ENCODE measurements around the gene ATP1B1. TPM values are rescaled to one million over a fixed set of nuclear protein-coding genes. Genes with fewer than 3 reads are reported as not detected.

ATP1B1 gene
- total RNA-seq, 2 donors from 2014 or later: 3.5 to 7.1 TPM

DNA sequence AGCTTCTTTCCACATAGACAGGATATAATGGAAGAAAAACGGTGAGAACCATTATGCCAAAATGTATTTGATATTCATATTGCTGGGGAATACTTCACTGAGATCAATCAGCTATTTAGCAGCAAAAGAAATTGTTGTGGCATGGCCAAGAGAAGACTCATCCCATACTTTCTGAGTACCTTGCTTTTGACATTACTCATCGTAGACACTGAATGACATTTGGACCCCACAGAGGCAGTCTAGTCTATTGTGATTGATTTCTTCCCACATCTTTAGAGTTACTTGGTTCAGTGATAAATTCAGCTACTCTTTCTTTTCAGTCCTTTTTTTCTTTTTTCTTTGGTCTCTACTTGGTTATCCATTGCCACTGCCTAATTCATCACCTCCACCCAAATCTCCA, 22.1 kb downstream of the ATP1B1 start:
- Mint-ChIP-seq H3K27me3 (no peaks in the 10 kb centered on the region), H3K27ac (peak overlapping the region; percentile 65), H3K4me1 (no peaks in the 10 kb centered on the region), H3K4me3 (no peak overlapping the region), H3K36me3 (ENCODE audit: low read depth) (peaks cover 4% of the 10 kb centered on the region)
- ATAC-seq (no peak), DNase-seq (no peak)
- no peaks in the 10 kb centered on the region for H3K9me3 ChIP-seq (ENCODE audit: control insufficient read depth, low read length, poor library complexity, severe bottlenecking)

DNA sequence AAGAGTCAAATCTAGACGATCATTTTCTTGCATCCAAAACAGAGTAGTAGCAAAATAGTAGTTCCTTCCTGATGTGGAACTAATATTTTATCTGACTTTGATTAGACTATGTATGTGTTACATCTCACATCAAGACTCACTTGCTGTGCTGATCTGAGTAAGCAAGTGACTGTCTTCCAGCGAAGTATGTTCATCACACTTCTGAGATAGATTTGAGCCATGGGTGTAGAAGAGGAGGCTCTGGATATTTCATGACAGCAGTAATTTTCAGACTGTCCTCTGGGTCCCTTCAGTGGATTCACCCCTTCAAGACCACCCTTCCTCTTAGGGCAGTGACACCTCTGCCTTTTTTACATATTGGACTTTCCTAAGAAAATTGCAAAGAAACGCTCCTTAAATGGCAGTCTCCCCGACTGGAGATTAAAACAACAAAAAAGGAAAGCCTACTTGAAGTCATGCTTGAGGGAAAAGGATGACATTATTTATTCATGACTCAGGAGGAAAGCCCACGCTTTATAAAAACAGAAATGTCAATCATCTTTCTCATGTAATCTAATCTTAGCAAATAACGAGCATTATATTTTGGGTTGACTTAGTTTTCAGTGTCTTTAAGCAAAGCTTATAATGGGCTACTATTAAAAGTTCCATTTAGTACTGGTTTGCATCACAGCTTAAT, 22.8 kb downstream of the ATP1B1 start:
- Mint-ChIP-seq H3K27me3 (no peaks in the 10 kb centered on the region), H3K36me3 (ENCODE audit: low read depth) (peaks cover 4% of the 10 kb centered on the region), H3K4me1 (no peaks in the 10 kb centered on the region), H3K4me3 (no peak overlapping the region), H3K27ac (peak overlapping the region; percentile 65)
- DNase-seq (no peak), ATAC-seq (no peak)
- H3K9me3 ChIP-seq (ENCODE audit: control insufficient read depth, low read length, poor library complexity, severe bottlenecking): no peaks in the 10 kb centered on the region

DNA sequence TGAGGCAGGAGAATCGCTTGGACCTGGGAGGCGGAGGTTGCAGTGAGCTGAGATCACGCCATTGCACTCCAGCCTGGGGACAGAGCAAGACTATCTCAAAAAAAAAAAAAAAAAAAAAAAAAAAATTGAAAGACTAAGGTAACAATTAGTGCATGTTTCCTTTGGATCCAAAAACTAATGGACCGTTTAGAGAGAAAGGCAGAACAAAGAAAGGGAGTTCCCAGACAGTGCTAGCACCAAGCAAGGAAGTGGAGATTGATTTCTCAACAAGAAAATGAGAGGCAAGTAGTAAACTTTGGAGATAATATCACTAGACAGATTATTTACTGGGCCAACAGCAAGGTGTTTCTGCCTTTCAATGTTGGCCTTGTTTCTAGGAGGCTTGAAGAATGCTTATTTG, 24.2 kb downstream of the ATP1B1 start:
- H3K4me3 Mint-ChIP-seq: no peak overlapping the region
- ATAC-seq: no peak
- H3K9me3 ChIP-seq (ENCODE audit: control insufficient read depth, low read length, poor library complexity, severe bottlenecking): no peaks in the 10 kb centered on the region
- no peaks in the 10 kb centered on the region for H3K4me1 Mint-ChIP-seq
- no peak for DNase-seq
- no peak overlapping the region for H3K27ac Mint-ChIP-seq
- H3K36me3 Mint-ChIP-seq (ENCODE audit: low read depth): peaks cover 2% of the 10 kb centered on the region
- H3K27me3 Mint-ChIP-seq: no peaks in the 10 kb centered on the region

DNA sequence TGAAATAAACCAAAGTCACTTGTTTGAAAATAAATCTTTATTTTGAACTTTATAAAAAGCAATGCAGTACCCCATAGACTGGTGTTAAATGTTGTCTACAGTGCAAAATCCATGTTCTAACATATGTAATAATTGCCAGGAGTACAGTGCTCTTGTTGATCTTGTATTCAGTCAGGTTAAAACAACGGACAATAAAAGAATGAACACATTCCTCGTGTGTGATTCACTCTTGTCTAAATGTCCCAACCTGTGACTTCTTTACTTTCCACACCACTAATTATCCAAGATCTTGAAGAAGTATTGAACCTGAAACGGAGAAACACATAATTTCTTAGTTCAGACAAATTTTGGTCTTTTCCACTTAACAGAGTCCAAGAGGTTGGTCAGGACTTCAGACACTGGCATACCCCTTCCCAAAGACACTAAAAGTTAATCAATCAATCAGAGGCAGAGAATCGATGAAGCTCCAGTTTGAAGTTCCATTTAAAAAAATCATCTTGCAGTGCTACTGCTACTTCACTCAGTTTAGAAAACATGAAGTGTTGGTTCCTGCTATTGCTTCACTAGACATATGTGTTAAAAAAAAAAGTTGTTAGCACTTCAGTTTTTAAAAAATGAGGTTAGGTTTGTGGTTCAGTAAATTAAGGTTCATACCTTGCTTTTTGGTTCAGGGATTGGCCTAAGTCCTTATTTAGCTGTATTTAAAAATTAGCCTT, 26.2 kb downstream of the ATP1B1 start:
- Mint-ChIP-seq H3K4me1 (no peaks in the 10 kb centered on the region), H3K27me3 (no peaks in the 10 kb centered on the region), H3K36me3 (ENCODE audit: low read depth) (peaks cover 2% of the 10 kb centered on the region), H3K27ac (peak overlapping the region; percentile 27), H3K4me3 (no peak overlapping the region)
- DNase-seq: no peak
- no peaks in the 10 kb centered on the region for H3K9me3 ChIP-seq (ENCODE audit: control insufficient read depth, low read length, poor library complexity, severe bottlenecking)
- no peak for ATAC-seq

DNA sequence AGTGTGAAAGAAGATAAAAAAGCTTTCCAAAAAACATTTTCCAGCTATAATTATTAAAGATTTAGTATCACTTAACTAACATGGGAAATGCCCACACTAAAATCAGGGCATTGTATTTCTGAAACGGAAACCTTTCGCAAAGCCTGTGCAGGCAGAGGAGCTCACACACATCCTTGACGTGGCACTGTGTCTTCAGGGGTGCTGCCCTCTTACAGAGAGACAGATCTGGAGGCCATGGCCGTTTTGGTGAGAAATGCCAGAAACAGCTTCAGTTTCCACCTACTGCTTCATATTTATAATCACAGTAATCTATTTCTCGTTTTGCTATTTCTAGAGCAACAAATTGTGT, 26.7 kb downstream of the ATP1B1 start:
- peaks cover 2% of the 10 kb centered on the region for H3K36me3 Mint-ChIP-seq (ENCODE audit: low read depth)

DNA sequence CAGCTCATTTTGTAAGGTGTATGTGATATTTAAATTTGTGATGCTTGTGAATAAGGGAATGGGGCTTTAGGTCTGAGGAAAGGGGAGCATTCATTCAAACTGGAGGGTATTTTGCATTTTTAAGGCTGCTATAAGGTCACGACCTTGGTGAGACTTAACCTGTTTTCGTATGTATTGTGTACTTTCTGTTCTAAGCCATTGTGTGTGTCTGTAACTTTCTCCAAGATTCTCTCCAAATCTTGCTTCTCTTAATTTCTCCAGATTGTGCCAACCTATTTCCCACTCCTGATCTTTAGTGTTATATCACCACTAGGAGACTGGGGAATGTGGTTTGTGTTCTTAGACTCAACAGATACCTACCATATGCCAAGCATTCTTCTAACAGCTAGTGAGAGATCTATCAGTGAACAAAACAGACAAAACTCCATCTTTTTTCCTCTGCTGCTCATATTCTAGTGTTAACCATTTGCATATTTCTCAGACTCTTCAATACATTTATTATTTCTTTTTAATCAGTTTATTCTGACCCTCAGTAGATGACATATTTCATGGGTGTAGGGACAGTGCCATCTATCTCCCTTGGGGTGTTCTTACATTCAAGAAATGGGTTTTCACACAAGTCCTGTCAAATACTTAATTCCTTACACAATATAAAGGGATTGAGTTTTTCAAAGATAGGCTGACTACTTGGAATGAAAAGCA, 27.5 kb downstream of the ATP1B1 start:
- H3K4me1 Mint-ChIP-seq: no peaks in the 10 kb centered on the region
- DNase-seq: no peak

More for the DNA sequence above, 26.7 kb downstream of the ATP1B1 start:
- no peak for DNase-seq
- Mint-ChIP-seq H3K4me1 (no peaks in the 10 kb centered on the region), H3K27me3 (no peaks in the 10 kb centered on the region), H3K4me3 (no peak overlapping the region), H3K27ac (no peak overlapping the region)
- ATAC-seq: no peak
- no peaks in the 10 kb centered on the region for H3K9me3 ChIP-seq (ENCODE audit: control insufficient read depth, low read length, poor library complexity, severe bottlenecking)

DNA sequence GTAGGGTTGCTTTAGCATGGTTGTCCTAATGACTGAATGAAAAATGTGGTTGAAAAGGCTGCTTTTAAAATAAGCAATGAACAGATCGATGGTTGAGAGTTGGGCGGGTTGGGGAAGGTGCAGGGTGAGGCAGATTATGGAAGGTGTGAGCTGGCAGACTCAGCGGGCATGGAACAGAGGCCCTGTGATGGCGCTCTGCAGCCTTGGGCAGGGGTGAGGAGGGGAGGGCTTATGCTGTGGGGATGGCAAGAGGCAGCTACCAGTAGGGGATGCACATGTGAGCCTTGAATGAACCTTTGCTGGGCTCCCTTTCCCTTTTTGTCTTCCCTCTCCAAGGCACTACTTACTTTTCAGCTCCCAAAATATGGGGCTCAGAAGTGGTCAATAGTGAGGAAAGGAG, 30.9 kb downstream of the ATP1B1 start:
- no peak overlapping the region for H3K4me3 Mint-ChIP-seq
- H3K27ac Mint-ChIP-seq: no peak overlapping the region
- no peaks in the 10 kb centered on the region for H3K27me3 Mint-ChIP-seq
- ATAC-seq (no peak), DNase-seq (no peak)
- no peaks in the 10 kb centered on the region for H3K36me3 Mint-ChIP-seq (ENCODE audit: low read depth)
- H3K9me3 ChIP-seq (ENCODE audit: control insufficient read depth, low read length, poor library complexity, severe bottlenecking): no peaks in the 10 kb centered on the region
- no peaks in the 10 kb centered on the region for H3K4me1 Mint-ChIP-seq

More for the DNA sequence above, 27.5 kb downstream of the ATP1B1 start:
- H3K9me3 ChIP-seq (ENCODE audit: control insufficient read depth, low read length, poor library complexity, severe bottlenecking): no peaks in the 10 kb centered on the region
- Mint-ChIP-seq H3K4me3 (no peak overlapping the region), H3K36me3 (ENCODE audit: low read depth) (peaks cover 2% of the 10 kb centered on the region), H3K27me3 (no peaks in the 10 kb centered on the region), H3K27ac (no peak overlapping the region)
- ATAC-seq: no peak

DNA sequence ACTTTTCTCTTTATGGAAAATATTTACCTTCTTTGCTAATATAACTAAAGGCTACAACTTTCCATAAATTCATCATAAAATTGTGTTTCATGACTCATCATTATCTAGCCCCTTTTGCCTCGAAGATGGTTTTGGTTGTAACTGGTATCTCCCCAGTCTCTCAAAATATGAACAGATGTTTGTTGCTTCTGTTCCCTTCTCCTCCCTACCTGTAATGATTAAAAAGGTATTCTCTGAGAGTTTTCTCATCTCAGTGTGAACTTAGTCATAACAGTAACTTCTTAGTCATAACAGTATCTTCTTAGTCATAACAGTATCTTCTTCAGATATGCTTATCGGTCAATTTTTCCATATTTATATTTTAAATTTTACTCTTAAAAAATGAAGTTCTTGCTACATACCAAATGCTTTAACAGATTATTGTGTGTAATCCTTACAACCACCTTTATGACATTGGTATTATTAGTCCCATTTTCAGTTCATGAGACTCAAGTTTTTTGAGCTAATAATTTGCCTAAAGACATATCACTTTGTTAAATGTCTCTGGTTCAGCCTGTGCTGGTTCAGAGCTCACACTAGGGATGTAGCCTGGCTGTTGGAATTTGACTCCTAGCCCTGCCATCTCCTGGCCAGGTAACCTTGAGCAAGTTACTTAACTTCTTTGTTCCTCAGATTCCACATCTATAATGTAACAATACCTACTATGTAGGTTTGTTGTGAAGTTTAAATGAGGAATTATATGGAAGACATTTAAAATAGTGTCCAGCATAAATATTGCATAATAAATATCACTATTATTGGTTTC, 32.6 kb downstream of the ATP1B1 start:
- peaks cover 3% of the 10 kb centered on the region for H3K4me1 Mint-ChIP-seq
- DNase-seq: no peak
- H3K4me3 Mint-ChIP-seq: no peak overlapping the region
- ATAC-seq: no peak
- no peaks in the 10 kb centered on the region for H3K27me3 Mint-ChIP-seq
- H3K9me3 ChIP-seq (ENCODE audit: control insufficient read depth, low read length, poor library complexity, severe bottlenecking): no peaks in the 10 kb centered on the region
- H3K27ac Mint-ChIP-seq: no peak overlapping the region
- no peaks in the 10 kb centered on the region for H3K36me3 Mint-ChIP-seq (ENCODE audit: low read depth)

DNA sequence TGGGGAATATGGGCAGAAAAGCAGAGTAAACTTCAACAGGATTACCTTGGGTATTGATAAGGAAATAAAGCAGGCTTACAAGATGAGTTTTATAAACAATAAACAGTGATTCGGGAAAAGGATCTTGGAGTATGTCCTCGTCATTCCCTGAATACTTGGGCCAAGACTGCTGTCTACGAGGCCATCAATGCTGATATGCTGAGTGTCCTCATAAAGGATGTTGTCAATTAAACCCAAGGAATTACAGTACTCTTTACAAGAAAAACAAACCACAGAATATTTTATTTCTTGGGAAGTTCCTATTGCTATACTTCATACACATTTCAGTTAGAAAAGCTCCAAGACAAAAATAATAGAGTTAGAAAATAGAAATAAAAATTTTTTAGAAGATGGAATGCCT, 34.9 kb downstream of the ATP1B1 start:
- DNase-seq: no peak
- H3K9me3 ChIP-seq (ENCODE audit: control insufficient read depth, low read length, poor library complexity, severe bottlenecking): no peaks in the 10 kb centered on the region
- peaks cover 3% of the 10 kb centered on the region for H3K4me1 Mint-ChIP-seq
- no peak for ATAC-seq
- no peak overlapping the region for H3K4me3 Mint-ChIP-seq
- H3K27me3 Mint-ChIP-seq: no peaks in the 10 kb centered on the region
- no peak overlapping the region for H3K27ac Mint-ChIP-seq
- H3K36me3 Mint-ChIP-seq (ENCODE audit: low read depth): no peaks in the 10 kb centered on the region

DNA sequence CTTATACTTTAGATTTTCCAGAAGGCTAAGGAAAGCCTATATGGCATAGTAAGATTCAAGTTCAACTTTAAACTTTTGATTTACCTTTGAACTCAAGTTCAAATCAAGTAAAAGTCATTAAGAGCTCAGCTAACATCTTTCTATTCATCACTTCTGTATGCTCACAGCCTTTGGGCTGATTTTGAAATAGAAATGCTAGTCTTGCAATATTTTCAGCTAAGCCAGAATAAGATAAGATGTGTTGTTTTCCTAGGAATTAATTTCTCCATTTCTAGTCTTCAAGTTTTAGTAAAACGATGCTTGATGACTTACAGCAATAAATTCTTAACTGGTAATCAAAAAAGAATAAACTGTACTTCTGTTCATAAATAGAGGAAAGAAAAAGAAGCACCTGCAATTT, 35.6 kb downstream of the ATP1B1 start:
- H3K4me3 Mint-ChIP-seq: no peak overlapping the region
- no peaks in the 10 kb centered on the region for H3K36me3 Mint-ChIP-seq (ENCODE audit: low read depth)
- H3K27me3 Mint-ChIP-seq: no peaks in the 10 kb centered on the region
- peaks cover 3% of the 10 kb centered on the region for H3K4me1 Mint-ChIP-seq
- no peaks in the 10 kb centered on the region for H3K9me3 ChIP-seq (ENCODE audit: control insufficient read depth, low read length, poor library complexity, severe bottlenecking)
- H3K27ac Mint-ChIP-seq: peak overlapping the region; percentile 11
- no peak for ATAC-seq
- DNase-seq: no peak

DNA sequence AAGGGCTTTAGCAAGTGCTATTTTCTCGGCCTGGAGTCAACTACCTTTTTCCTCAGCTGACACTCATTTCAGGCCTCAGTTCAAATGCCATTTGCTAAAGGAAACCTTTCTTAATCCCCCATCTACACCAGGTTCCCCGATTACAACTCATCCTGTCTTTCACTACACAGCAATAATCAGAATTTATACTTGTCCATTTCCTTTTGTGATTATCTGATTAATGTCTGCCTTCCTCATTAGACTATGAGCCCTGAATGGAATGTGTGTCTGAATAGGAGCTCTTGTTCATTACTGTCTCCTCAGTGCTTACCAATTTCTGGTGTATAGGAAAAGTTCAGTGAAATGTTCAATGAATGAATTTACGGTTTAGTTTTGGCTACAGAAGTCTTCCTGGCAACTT, 36.9 kb downstream of the ATP1B1 start:
- H3K9me3 ChIP-seq (ENCODE audit: control insufficient read depth, low read length, poor library complexity, severe bottlenecking): no peaks in the 10 kb centered on the region
- DNase-seq (no peak), ATAC-seq (no peak)
- H3K36me3 Mint-ChIP-seq (ENCODE audit: low read depth): no peaks in the 10 kb centered on the region
- peaks cover 3% of the 10 kb centered on the region for H3K4me1 Mint-ChIP-seq
- H3K27ac Mint-ChIP-seq: no peak overlapping the region
- H3K4me3 Mint-ChIP-seq: no peak overlapping the region
- no peaks in the 10 kb centered on the region for H3K27me3 Mint-ChIP-seq

DNA sequence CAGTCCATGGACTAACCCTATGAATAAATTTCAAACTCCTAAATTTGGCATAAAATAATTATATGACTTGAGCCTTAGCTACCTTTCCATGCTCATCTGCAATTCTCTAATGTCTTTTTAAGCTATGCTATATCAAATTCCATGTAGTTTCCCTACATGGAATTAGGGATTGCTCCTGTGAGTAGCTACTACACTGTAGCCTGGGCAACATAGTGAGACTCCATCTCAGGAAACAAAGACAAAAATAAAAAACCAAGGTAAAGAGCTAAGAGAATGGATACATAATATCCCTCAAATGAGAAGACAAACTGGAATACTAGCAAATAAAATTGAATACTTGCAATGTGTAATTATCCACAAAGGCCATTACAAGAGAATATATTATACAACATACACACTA, 37.5 kb downstream of the ATP1B1 start:
- DNase-seq: no peak
- Mint-ChIP-seq H3K27ac (no peak overlapping the region), H3K4me1 (peaks cover 3% of the 10 kb centered on the region), H3K36me3 (ENCODE audit: low read depth) (no peaks in the 10 kb centered on the region), H3K27me3 (no peaks in the 10 kb centered on the region), H3K4me3 (no peak overlapping the region)
- no peaks in the 10 kb centered on the region for H3K9me3 ChIP-seq (ENCODE audit: control insufficient read depth, low read length, poor library complexity, severe bottlenecking)
- ATAC-seq: no peak

Data from T-helper 17 cell (primary cell).